Measurements from ENCODE around the gene ROPN1B.
"Not testable (repeated sequence)": the region's sequence is repeated elsewhere in the genome, so short reads cannot be mapped to it uniquely, and the experiment has no call there.

ROPN1B gene

GRCh38 chr3:125968701-125969592 is at the start of gene ROPN1B:
Gene ROPN1B (plus strand): TSS chr3:125969178. CDS start chr3:125972055, 2,877 bp downstream.
- not testable (repeated sequence) for FAIRE-seq

- FAIRE-seq = not testable (repeated sequence)
Measured at GRCh38 chr3:125920191-125920590, 48.8 kb upstream of the ROPN1B start.

- not testable (repeated sequence) for FAIRE-seq
Measured at GRCh38 chr3:125920751-125921279, 48.2 kb upstream of the ROPN1B start.

- not testable (repeated sequence) for FAIRE-seq
Measured at GRCh38 chr3:125921712-125922111, 47.3 kb upstream of the ROPN1B start.

- not testable (repeated sequence) for FAIRE-seq
Measured at GRCh38 chr3:125923324-125924115, 45.5 kb upstream of the ROPN1B start.

GRCh38 chr3:125924276-125924675 is 44.7 kb upstream of the ROPN1B start:
- FAIRE-seq = not testable (repeated sequence)

- FAIRE-seq = not testable (repeated sequence)
Measured at GRCh38 chr3:125925727-125926126, 43.3 kb upstream of the ROPN1B start.

- peak; percentile 72 for FAIRE-seq
Measured at GRCh38 chr3:125928771-125929545, 40.0 kb upstream of the ROPN1B start.

GRCh38 chr3:125929765-125930164 is 39.2 kb upstream of the ROPN1B start:
- FAIRE-seq = not testable (repeated sequence)

GRCh38 chr3:125931355-125931880 is 37.6 kb upstream of the ROPN1B start:
- FAIRE-seq = not testable (repeated sequence)

- FAIRE-seq = not testable (repeated sequence)
Measured at GRCh38 chr3:125933397-125934173, 35.4 kb upstream of the ROPN1B start.

- FAIRE-seq = not testable (repeated sequence)
Measured at GRCh38 chr3:125935252-125935874, 33.6 kb upstream of the ROPN1B start.

- not testable (repeated sequence) for FAIRE-seq
Measured at GRCh38 chr3:125936210-125936815, 32.7 kb upstream of the ROPN1B start.

- not testable (repeated sequence) for FAIRE-seq
Measured at GRCh38 chr3:125936891-125937290, 32.1 kb upstream of the ROPN1B start.

GRCh38 chr3:125947806-125948205 is 21.2 kb upstream of the ROPN1B start:
- not testable (repeated sequence) for FAIRE-seq

- FAIRE-seq = not testable (repeated sequence)
Measured at GRCh38 chr3:125948901-125949300, 20.1 kb upstream of the ROPN1B start.

- not testable (repeated sequence) for FAIRE-seq
Measured at GRCh38 chr3:125951176-125951575, 17.8 kb upstream of the ROPN1B start.

GRCh38 chr3:125957020-125957419 is 12.0 kb upstream of the ROPN1B start:
- FAIRE-seq = not testable (repeated sequence)

GRCh38 chr3:125957674-125958510 is 11.1 kb upstream of the ROPN1B start:
- FAIRE-seq = no peak

All from G401.6 (cell line).